GM12878 (cell line): ENCODE data around the gene UBE2L5.

Source experiments
- CHD1 ChIP-seq: IDR thresholded peaks from 2 replicates; pipeline ENCODE4 v1.6.1; 2012; ENCODE audit warnings: low read depth, low read length, improper control_type of control experiment
- CTCF ChIP-seq, 3 experiments: IDR thresholded peaks in 2 of 3; conservative IDR thresholded peaks in 1 of 3; 2 replicates each; pipeline ENCODE4 v1.5.1; 2011; ENCODE audit warnings: low read depth in 3 of 3, low read length in 3 of 3, mild to moderate bottlenecking in 3 of 3, control low read depth in 2 of 3, moderate library complexity in 2 of 3, inconsistent platforms in 1 of 3, mixed read lengths in 1 of 3; ENCODE audit not compliant: control insufficient read depth in 2 of 3, insufficient read depth in 1 of 3; ENCODE audit errors: extremely low read depth in 1 of 3
- KDM1A ChIP-seq: fragments of 200-600 bp; sonication (generic); IDR thresholded peaks from 2 replicates; pipeline ENCODE4 v1.6.1; 2016; ENCODE audit warnings: borderline replicate concordance
- NRF1 ChIP-seq: conservative IDR thresholded peaks from 2 replicates; pipeline ENCODE4 v1.6.1; 2011; ENCODE audit warnings: mild to moderate bottlenecking, low read depth, low read length, improper control_type of control experiment
- POLR2A ChIP-seq: IDR thresholded peaks from 2 replicates; pipeline ENCODE4 v1.6.1; 2011; ENCODE audit warnings: low read depth, mild to moderate bottlenecking, low read length
- TF ChIP-seq, protein P1 (sequence below): IDR thresholded peaks from 2 replicates; pipeline ENCODE4 v1.6.1; 2012; ENCODE audit warnings: mild to moderate bottlenecking, low read depth, low read length

GRCh38 chr13:30463787-30464495, 41.6 kb downstream of the UBE2L5 start:
- TF ChIP-seq CTCF (IDR thresholded peaks at IDR 0.05 in 2 of 3, conservative IDR thresholded peaks at IDR 0.05 in 1 of 3; ENCODE audit: control insufficient read depth in 2 of 3, extremely low read depth in 1 of 3, insufficient read depth in 1 of 3, low read depth in 3 of 3, low read length in 3 of 3) (no peak), POLR2A (no peak; the same call in 1 of the 2 replicates), KDM1A (no peak), CHD1 (no peak), NRF1 (no peak)
- TF ChIP-seq, protein P1, sequence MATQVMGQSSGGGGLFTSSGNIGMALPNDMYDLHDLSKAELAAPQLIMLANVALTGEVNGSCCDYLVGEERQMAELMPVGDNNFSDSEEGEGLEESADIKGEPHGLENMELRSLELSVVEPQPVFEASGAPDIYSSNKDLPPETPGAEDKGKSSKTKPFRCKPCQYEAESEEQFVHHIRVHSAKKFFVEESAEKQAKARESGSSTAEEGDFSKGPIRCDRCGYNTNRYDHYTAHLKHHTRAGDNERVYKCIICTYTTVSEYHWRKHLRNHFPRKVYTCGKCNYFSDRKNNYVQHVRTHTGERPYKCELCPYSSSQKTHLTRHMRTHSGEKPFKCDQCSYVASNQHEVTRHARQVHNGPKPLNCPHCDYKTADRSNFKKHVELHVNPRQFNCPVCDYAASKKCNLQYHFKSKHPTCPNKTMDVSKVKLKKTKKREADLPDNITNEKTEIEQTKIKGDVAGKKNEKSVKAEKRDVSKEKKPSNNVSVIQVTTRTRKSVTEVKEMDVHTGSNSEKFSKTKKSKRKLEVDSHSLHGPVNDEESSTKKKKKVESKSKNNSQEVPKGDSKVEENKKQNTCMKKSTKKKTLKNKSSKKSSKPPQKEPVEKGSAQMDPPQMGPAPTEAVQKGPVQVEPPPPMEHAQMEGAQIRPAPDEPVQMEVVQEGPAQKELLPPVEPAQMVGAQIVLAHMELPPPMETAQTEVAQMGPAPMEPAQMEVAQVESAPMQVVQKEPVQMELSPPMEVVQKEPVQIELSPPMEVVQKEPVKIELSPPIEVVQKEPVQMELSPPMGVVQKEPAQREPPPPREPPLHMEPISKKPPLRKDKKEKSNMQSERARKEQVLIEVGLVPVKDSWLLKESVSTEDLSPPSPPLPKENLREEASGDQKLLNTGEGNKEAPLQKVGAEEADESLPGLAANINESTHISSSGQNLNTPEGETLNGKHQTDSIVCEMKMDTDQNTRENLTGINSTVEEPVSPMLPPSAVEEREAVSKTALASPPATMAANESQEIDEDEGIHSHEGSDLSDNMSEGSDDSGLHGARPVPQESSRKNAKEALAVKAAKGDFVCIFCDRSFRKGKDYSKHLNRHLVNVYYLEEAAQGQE, result no peak
